GM12875 (cell line): Measurements from ENCODE around the gene EMILIN1.

ENCODE experiments used
- H3K4me3 ChIP-seq: one replicate; pipeline ENCODE4 v1.5.1; 2011; ENCODE audit warnings: low read depth, low read length, control low read depth
- TF ChIP-seq, protein P1 (sequence below): IDR thresholded peaks from 2 replicates; pipeline ENCODE4 v1.5.1; 2011; ENCODE audit warnings: low read depth, mild to moderate bottlenecking, control low read depth, inconsistent platforms, low read length, moderate library complexity, borderline replicate concordance; ENCODE audit not compliant: insufficient read depth

The EMILIN1 gene

GRCh38 chr2:27086090-27086723 lies 7.8 kb downstream of the EMILIN1 start:
- TF ChIP-seq, protein P1, sequence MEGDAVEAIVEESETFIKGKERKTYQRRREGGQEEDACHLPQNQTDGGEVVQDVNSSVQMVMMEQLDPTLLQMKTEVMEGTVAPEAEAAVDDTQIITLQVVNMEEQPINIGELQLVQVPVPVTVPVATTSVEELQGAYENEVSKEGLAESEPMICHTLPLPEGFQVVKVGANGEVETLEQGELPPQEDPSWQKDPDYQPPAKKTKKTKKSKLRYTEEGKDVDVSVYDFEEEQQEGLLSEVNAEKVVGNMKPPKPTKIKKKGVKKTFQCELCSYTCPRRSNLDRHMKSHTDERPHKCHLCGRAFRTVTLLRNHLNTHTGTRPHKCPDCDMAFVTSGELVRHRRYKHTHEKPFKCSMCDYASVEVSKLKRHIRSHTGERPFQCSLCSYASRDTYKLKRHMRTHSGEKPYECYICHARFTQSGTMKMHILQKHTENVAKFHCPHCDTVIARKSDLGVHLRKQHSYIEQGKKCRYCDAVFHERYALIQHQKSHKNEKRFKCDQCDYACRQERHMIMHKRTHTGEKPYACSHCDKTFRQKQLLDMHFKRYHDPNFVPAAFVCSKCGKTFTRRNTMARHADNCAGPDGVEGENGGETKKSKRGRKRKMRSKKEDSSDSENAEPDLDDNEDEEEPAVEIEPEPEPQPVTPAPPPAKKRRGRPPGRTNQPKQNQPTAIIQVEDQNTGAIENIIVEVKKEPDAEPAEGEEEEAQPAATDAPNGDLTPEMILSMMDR: peak; percentile 96
- peak overlapping the region; percentile 43 for H3K4me3 ChIP-seq

DNA sequence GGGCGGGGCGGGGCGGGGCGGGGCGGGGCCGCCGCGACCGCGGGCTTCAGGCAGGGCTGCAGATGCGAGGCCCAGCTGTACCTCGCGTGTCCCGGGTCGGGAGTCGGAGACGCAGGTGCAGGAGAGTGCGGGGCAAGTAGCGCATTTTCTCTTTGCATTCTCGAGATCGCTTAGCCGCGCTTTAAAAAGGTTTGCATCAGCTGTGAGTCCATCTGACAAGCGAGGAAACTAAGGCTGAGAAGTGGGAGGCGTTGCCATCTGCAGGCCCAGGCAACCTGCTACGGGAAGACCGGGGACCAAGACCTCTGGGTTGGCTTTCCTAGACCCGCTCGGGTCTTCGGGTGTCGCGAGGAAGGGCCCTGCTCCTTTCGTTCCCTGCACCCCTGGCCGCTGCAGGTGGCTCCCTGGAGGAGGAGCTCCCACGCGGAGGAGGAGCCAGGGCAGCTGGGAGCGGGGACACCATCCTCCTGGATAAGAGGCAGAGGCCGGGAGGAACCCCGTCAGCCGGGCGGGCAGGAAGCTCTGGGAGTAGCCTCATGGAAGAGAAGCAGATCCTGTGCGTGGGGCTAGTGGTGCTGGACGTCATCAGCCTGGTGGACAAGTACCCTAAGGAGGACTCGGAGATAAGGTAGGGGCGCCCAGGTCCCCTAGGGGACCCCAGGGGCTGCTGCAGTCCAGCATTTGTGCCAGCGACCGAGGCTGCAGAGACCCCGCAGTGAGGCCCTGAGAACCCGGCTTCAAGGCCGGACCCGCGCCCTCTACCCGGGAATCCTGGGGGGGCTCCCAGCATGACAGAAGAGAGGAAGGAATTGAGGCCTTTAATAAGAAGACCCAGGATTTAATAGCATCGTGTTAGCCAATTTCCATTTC lies 8.5 kb downstream of the EMILIN1 start, which contains the start of gene KHK:
Gene KHK (plus strand): TSS at position 49 of the 870 bp plus-strand sequence. CDS start 488 bp downstream, at position 537.
- H3K4me3 ChIP-seq: peak within 1 kb of the TSS; percentile 43
- TF ChIP-seq, protein P1: no peak

DNA sequence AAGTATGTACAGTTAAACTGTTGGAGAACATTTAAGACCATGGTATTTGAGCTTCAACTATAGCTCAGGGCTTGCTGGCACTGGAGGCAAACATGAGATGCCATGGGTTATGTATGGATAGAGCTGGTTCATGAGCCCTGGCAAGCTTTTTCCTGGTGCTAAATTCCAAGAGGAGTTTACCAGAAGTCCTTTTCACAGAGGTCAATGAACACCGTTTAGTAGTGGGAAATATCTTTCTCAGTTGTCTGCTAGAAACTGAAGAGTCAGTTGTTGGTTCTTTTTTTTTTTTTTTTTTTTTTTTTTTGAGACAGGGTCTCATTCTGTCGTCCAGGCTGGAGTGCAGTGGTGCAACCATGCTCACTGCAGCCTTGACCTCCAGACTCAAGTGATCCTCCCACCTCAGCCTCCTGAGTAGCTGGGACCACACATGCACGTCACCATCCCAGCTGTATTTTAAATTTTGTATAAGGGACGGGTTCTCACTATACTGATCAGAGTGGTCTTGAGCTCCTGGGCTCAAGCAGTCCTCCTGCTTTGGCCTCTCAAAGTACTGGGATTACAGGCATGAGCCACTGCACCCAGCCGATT lies 9.5 kb downstream of the EMILIN1 start:
- TF ChIP-seq, protein P1: no peak
- no peak overlapping the region for H3K4me3 ChIP-seq

DNA sequence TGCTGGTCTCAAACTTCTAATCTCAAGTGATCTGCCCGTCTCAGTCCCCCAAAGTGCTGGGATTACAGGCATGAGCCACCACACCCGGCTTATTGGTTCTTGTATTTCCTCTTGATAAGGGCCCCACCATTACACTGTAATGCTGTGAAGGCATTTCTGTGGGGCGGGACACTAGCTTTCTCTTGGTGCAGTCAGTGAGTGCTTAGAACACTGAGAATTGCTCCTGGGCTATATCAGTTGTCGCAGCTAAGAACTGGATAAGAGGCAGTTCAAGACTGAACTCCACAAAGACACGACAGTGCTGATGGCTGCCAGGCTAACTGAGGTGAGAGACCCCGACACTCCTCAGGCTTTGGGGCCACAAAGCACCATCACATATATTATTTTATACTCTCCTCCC lies 10.2 kb downstream of the EMILIN1 start:
- no peak overlapping the region for H3K4me3 ChIP-seq
- TF ChIP-seq, protein P1: no peak

GRCh38 chr2:27089111-27089954 lies 10.9 kb downstream of the EMILIN1 start:
- H3K4me3 ChIP-seq: no peak overlapping the region
- TF ChIP-seq, protein P1: no peak

DNA sequence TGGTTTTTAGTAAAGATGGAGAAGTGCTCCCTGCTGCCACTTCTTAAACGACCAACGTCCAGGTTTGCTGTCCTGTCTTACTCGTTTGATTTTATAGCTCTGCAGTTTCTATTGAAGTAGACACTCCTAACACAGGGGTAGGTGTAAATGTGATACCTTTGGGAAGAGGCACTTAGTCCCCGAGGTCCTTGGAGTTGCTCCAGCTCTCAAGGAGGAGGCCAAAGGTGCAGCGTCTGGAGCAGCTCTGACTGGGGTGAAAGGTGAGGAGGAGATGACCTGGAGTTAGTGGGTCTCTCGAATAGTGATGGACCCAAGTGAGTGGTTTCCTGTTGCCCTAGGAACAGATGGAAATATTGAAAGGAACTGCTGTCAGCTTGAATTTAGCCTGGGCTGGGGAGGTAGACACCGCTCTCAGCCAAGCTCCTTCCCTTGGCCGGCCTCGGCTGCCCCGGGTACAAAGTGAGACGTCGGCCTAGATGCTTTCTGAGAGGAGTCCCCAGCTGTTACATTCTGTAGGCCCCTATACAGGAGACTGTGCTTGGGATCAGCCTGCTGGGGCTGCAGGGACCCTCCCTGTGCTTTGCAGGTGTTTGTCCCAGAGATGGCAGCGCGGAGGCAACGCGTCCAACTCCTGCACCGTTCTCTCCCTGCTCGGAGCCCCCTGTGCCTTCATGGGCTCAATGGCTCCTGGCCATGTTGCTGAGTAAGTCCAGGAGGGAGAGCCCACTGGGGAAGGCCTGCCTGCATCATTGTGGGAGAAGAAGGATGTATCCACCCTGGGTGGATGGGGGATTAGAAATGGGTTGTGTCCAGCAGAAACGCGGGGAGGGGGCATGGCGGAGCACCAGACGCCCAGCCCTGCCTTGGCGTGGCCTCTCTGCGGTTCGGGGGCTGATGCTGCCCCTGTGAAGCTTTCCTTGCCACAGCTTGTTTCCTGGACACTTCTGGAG lies 13.6 kb downstream of the EMILIN1 start:
- no peak overlapping the region for H3K4me3 ChIP-seq
- TF ChIP-seq, protein P1: no peak
